ENCODE measurements around the gene FHIT.

Gene FHIT

DNA sequence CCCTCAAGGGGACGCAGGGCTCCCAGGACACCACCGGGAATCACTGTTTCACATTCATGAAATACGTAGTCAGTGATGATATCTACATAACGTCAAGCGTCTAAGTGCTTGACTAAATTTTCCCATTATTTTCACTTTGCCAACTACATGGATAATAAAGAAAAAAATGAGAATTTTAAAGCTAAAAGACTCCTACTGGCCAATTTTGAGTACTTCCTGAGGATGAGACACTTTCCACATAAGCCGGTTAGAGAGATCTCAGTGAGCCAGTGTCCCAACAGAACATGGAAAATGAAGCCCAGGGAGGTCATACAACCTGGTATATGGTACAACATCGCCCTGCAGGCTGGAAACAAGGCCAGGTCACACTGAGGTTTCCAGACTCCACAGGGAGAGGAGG, 928.1 kb downstream of the FHIT start:
- no peaks in the 10 kb centered on the region for H3K36me3 ChIP-seq (replicated peaks; ENCODE audit: low read depth, low read length)
- no peak overlapping the region for H3K27ac ChIP-seq (ENCODE audit: low read length)
- H3K4me2 ChIP-seq (ENCODE audit: low read length) = no peak overlapping the region
- no peak overlapping the region for H3K9ac ChIP-seq (ENCODE audit: low read length)
- H3K4me3 ChIP-seq (ENCODE audit: low read length) = no peak overlapping the region
- H3K4me1 ChIP-seq (ENCODE audit: low read length) = no peaks in the 10 kb centered on the region
- no peaks in the 10 kb centered on the region for H4K20me1 ChIP-seq (ENCODE audit: insufficient read depth, low read length)
- H3K27me3 ChIP-seq (ENCODE audit: low read depth, low read length) = no peaks in the 10 kb centered on the region
- no peaks in the 10 kb centered on the region for H3K79me2 ChIP-seq (ENCODE audit: low read length)
- TF ChIP-seq EZH2phosphoT487 (IDR thresholded peaks at IDR 0.05; ENCODE audit: low read depth) (no peak), CTCF (IDR thresholded peaks at IDR 0.05; ENCODE audit: low read depth, low read length) (no peak)
- H3K9me3 ChIP-seq (ENCODE audit: insufficient read depth, low read length) = no peaks in the 10 kb centered on the region
- H2AFZ ChIP-seq (ENCODE audit: low read depth, low read length) = no peak overlapping the region

DNA sequence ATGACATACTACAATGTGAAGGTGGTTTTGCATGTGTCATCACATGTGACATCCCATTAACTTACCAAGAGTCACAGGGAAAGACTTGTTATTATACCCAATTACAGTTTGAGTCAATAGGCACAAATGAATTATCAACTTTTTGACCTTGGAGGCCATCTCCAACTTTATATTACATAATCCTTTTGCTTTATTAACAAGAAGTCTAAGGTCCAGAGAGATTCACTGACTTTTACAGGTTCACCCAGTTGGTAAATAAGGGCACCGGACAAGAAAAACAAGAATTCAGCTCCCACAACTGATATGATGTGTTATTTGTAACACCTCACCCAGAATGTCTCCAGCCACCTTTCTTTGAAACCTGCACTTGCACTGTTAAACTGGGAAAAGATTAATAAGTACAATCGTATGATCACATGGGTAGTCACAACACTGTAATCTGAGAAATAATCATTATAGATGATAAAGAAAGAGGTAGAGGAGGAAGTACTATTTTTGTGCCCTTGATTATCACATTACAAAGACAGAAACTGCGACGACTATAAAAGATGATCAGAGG, 928.9 kb downstream of the FHIT start:
- no peak overlapping the region for H3K4me3 ChIP-seq (ENCODE audit: low read length)
- H3K36me3 ChIP-seq (replicated peaks; ENCODE audit: low read depth, low read length) = no peaks in the 10 kb centered on the region
- no peaks in the 10 kb centered on the region for H3K9me3 ChIP-seq (ENCODE audit: insufficient read depth, low read length)
- no peaks in the 10 kb centered on the region for H3K79me2 ChIP-seq (ENCODE audit: low read length)
- TF ChIP-seq CTCF (IDR thresholded peaks at IDR 0.05; ENCODE audit: low read depth, low read length) = no peak
- no peak for TF ChIP-seq EZH2phosphoT487 (IDR thresholded peaks at IDR 0.05; ENCODE audit: low read depth)
- no peaks in the 10 kb centered on the region for H3K4me1 ChIP-seq (ENCODE audit: low read length)
- H2AFZ ChIP-seq (ENCODE audit: low read depth, low read length) = no peak overlapping the region
- H3K9ac ChIP-seq (ENCODE audit: low read length) = no peak overlapping the region
- no peak overlapping the region for H3K27ac ChIP-seq (ENCODE audit: low read length)
- no peaks in the 10 kb centered on the region for H3K27me3 ChIP-seq (ENCODE audit: low read depth, low read length)
- no peak overlapping the region for H3K4me2 ChIP-seq (ENCODE audit: low read length)
- no peaks in the 10 kb centered on the region for H4K20me1 ChIP-seq (ENCODE audit: insufficient read depth, low read length)

DNA sequence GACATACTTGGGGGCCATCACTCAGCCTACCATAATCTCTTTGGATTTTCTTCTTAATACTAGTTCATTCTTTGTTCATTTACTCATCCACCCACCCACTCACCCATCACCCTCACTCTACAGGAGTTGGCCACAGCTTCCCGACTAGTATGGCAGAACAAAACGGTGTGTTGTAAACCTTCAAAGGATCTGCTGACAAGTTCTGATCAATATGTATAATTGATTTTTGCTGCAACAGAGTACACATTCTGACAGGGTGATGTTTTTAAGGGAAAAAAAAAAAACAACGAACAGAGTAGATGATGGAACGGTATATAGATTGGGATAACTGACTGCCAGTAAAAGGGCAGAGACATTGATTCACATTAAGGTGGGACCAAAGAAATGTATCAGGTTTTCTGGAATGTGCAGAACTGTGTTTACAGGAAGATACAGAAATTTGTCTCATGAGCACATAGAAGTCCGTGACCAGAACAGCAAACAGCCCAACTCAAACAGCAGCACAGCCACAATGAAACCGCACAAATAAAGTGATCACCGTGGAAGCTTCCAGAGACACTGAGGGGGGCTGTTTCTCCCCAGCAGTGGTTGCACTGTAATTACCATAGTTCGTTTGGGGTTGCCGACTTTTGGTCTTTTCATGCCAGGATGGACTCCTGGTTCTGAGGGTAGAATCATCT, 931.9 kb downstream of the FHIT start:
- Histone ChIP-seq H3K9me3 (ENCODE audit: insufficient read depth, low read length) (no peaks in the 10 kb centered on the region), H3K4me2 (ENCODE audit: low read length) (no peak overlapping the region), H3K4me3 (ENCODE audit: low read length) (no peak overlapping the region)

More for the DNA sequence above, 931.9 kb downstream of the FHIT start:
- H3K79me2 ChIP-seq (ENCODE audit: low read length) = no peaks in the 10 kb centered on the region
- TF ChIP-seq CTCF (IDR thresholded peaks at IDR 0.05; ENCODE audit: low read depth, low read length) (no peak), EZH2phosphoT487 (IDR thresholded peaks at IDR 0.05; ENCODE audit: low read depth) (no peak)
- no peaks in the 10 kb centered on the region for H3K27me3 ChIP-seq (ENCODE audit: low read depth, low read length)
- no peaks in the 10 kb centered on the region for H3K36me3 ChIP-seq (replicated peaks; ENCODE audit: low read depth, low read length)
- H4K20me1 ChIP-seq (ENCODE audit: insufficient read depth, low read length) = no peaks in the 10 kb centered on the region
- H3K9ac ChIP-seq (ENCODE audit: low read length) = no peak overlapping the region
- no peak overlapping the region for H2AFZ ChIP-seq (ENCODE audit: low read depth, low read length)
- peaks cover 4% of the 10 kb centered on the region for H3K4me1 ChIP-seq (ENCODE audit: low read length)
- H3K27ac ChIP-seq (ENCODE audit: low read length) = no peak overlapping the region
